Testis (tissue), 2 donors: ENCODE measurements around the gene WDR36.

Experiments
- CTCF ChIP-seq, 3 experiments: fragments of 450-650 bp in 2 of 3; fragments of 200-600 bp in 1 of 3; sonication (generic) in 1 of 3; IDR thresholded peaks; one replicate each; pipeline ENCODE4 v1.5.1; 2016 to 2019; ENCODE audit warnings: antibody characterized with exemption in 3 of 3, mild to moderate bottlenecking in 2 of 3, moderate library complexity in 1 of 3
- POLR2A ChIP-seq: fragments of 450-650 bp; IDR thresholded peaks from one replicate; pipeline ENCODE4 v1.6.1; 2017; ENCODE audit warnings: antibody characterized with exemption, mild to moderate bottlenecking, moderate library complexity

GRCh38 chr5:111134087-111134486 is 41.9 kb downstream of the WDR36 start:
- TF ChIP-seq POLR2A (no peak), CTCF (IDR thresholded peaks at IDR 0.05) (no peak)
